ENCODE measurements around the gene KCNK5.

DNA sequence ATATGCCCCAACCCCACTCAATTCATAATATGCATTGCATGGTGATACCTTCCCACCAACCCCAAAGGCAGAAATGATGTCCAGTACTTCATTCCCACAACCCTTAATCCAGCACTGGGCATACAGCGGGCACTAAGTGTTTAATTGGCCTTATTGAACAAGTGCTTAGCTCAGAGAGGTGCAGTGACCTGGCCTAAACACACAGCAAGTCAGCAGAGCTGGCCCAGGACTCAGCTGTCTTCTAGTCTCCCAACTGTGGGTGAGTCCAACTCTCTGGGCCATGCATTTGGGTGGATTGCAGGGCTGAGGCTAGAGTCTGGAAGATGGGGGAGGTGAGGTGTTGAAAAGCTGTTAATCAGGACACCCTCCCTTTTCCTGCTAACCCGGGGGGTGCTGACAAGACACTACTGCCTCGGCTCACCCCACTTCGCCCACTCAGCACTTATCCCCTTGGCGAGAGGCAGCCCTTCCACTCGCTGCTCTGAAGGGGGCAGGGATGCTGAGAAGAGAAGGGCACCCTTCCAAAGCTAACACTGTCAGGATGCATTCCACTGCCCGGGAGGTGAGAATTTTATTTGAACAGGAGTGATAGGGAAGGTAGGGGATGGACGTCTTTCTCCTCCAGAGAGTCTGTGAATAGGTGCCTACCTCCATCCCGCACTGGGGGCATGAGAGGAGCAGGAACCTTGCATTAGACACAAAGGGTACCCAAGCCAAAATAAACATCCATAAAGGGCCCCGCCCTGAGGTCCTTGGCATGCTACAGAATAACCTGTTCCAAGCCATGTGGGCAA, 14.2 kb downstream of the KCNK5 start:
- TF ChIP-seq CTCF (IDR thresholded peaks at IDR 0.05; ENCODE audit: low read depth, low read length) (no peak), MYC (IDR thresholded peaks at IDR 0.05; ENCODE audit: low read depth, low read length) (no peak)

All from NB4 (cell line).